K562 (cell line): ENCODE data around the gene MDFIC. TPM values are rescaled to one million over a fixed set of nuclear protein-coding genes. Genes with fewer than 3 reads are reported as not detected.
"Not testable (repeated sequence)": the region's sequence is repeated elsewhere in the genome, so short reads cannot be mapped to it uniquely, and the experiment has no call there.

Experiments
- ATAC-seq: fragments of 200-7000 bp; cut with Tn5 transposase; 3 replicates; pipeline ENCODE4 v1.9.1; 2020; ENCODE audit warnings: moderate library complexity
- BruUV-seq: library from RNA; stranded (reverse); fragments of 400-500 nt; replicated peaks from 2 replicates; lab custom pipeline; 2021; lab: Mats Ljungman, UMichigan
- CTCF ChIA-PET: fragments of 300-600 bp; formaldehyde crosslinking; extraction: SDS; loops from one replicate; lab custom pipeline; 2021; ENCODE audit warnings: low intra/inter-chr PET ratio; lab: Yijun Ruan, JAX
- POLR2A ChIA-PET: fragments of 300-600, 350-650 bp; sonication (Branson Sonifier 250); formaldehyde crosslinking; extraction: SDS; loops from one replicate; lab custom pipeline; 2021; ENCODE audit warnings: antibody characterized with exemption, inconsistent platforms; lab: Yijun Ruan, JAX
- DNase-seq, 4 experiments: peaks; one replicate each; pipeline versions ENCODE4 v3.0.0 to v3.0.0-alpha.2; 2011 to 2018; ENCODE audit warnings: low spot score in 3 of 4, mixed read lengths in 3 of 4; ENCODE audit errors: extremely low read depth in 1 of 4
- FAIRE-seq: peaks from 2 replicates; lab custom pipeline; 2011; peaks lifted over from hg19 to GRCh38; lab: Jason Lieb, UNC
- H2AFZ ChIP-seq: 2 replicates; pipeline ENCODE4 v1.6.0; 2011; ENCODE audit warnings: low read depth, low read length, control low read depth, inconsistent platforms
- H3K27ac ChIP-seq: fragments of 200-600 bp; 3 replicates; pipeline ENCODE4 v1.8.0; 2011; ENCODE audit warnings: low read depth, mild to moderate bottlenecking, control low read depth, inconsistent platforms, low read length, moderate library complexity, mixed read lengths; ENCODE audit errors: extremely low read depth
- H3K27me3 ChIP-seq, 2 experiments: fragments of 300-600 bp in 1 of 2; 2 replicates in 1 of 2; 3 replicates in 1 of 2; pipeline versions ENCODE4 v1.6.0 to v1.8.0; 2011; ENCODE audit warnings: inconsistent platforms in 2 of 2, low read length in 2 of 2, mild to moderate bottlenecking in 1 of 2, mixed read lengths in 1 of 2, moderate library complexity in 1 of 2; ENCODE audit not compliant: control insufficient read depth in 2 of 2, insufficient read depth in 2 of 2
- H3K36me3 ChIP-seq: fragments of 300-600 bp; 3 replicates; pipeline ENCODE4 v1.8.0; 2011; ENCODE audit warnings: mild to moderate bottlenecking, low read length, inconsistent platforms; ENCODE audit not compliant: control insufficient read depth, insufficient read depth
- H3K4me1 ChIP-seq, 2 experiments: fragments of 200-600 bp in 1 of 2; replicated peaks in 1 of 2; 2 replicates in 1 of 2; 3 replicates in 1 of 2; pipeline versions ENCODE4 v1.5.1 to v1.8.0; 2011; ENCODE audit warnings: inconsistent platforms in 2 of 2, low read length in 2 of 2, mild to moderate bottlenecking in 1 of 2, mixed read lengths in 1 of 2, moderate library complexity in 1 of 2; ENCODE audit not compliant: control insufficient read depth in 2 of 2, insufficient read depth in 2 of 2
- H3K4me2 ChIP-seq: 2 replicates; pipeline ENCODE4 v1.6.1; 2011; ENCODE audit warnings: low read length, control low read depth, inconsistent platforms, mixed read lengths; ENCODE audit not compliant: insufficient read depth
- H3K4me3 ChIP-seq: fragments of 200-600 bp; sonication (generic), shearing (Covaris generic); 2 replicates; pipeline ENCODE4 v1.5.1; 2016; ENCODE audit warnings: control low read depth, inconsistent platforms
- H3K79me2 ChIP-seq: fragments of 200-600 bp; 3 replicates; pipeline ENCODE4 v1.8.0; 2011; ENCODE audit warnings: low read length, inconsistent platforms; ENCODE audit not compliant: control insufficient read depth, insufficient read depth
- H3K9ac ChIP-seq, 2 experiments: 2 replicates each; pipeline versions ENCODE4 v1.6.0 to v1.6.1; 2011; ENCODE audit warnings: low read depth in 2 of 2, low read length in 2 of 2, control low read depth in 1 of 2, inconsistent platforms in 1 of 2, mild to moderate bottlenecking in 1 of 2, mixed read lengths in 1 of 2; ENCODE audit not compliant: insufficient read depth in 1 of 2
- H3K9me1 ChIP-seq: one replicate; pipeline ENCODE4 v1.6.0; 2011; ENCODE audit warnings: inconsistent platforms, mild to moderate bottlenecking, low read length, moderate library complexity; ENCODE audit not compliant: control insufficient read depth, insufficient read depth
- H3K9me3 ChIP-seq: replicated peaks from 2 replicates; pipeline ENCODE4 v1.5.1; 2011; ENCODE audit warnings: low read depth, low read length, inconsistent platforms; ENCODE audit not compliant: control insufficient read depth, insufficient read depth
- H4K20me1 ChIP-seq: replicated peaks from 2 replicates; pipeline ENCODE4 v1.6.1; 2011; ENCODE audit warnings: low read length, inconsistent platforms, mixed read lengths; ENCODE audit not compliant: control insufficient read depth, insufficient read depth
- CBX5 ChIP-seq: IDR thresholded peaks from 2 replicates; pipeline ENCODE4 v1.6.1; 2014; ENCODE audit warnings: low read depth, borderline replicate concordance
- CREM ChIP-seq: IDR thresholded peaks from 2 replicates; pipeline ENCODE4 v1.6.1; 2014; ENCODE audit warnings: antibody characterized with exemption, low read depth
- FOXO4 ChIP-seq: fragments of 450-650 bp; formaldehyde crosslinking; IDR thresholded peaks from 2 replicates; pipeline ENCODE4 v1.4.0; 2020; ENCODE audit warnings: mild to moderate bottlenecking, moderate library complexity
- IRF9 ChIP-seq: fragments of 450-650 bp; IDR thresholded peaks from 2 replicates; pipeline ENCODE4 v1.6.1; 2016; ENCODE audit warnings: missing biosample characterization, missing genetic modification characterization
- KLF16 ChIP-seq: IDR thresholded peaks from 2 replicates; pipeline ENCODE4 v1.6.1; 2016; ENCODE audit warnings: antibody characterized with exemption
- MLLT1 ChIP-seq, 2 experiments: fragments of 450-650 bp; IDR thresholded peaks; 2 replicates each; pipeline ENCODE4 v1.6.1; 2016
- POLR2AphosphoS5 ChIP-seq: IDR thresholded peaks from 2 replicates; pipeline ENCODE4 v1.6.1; 2011; ENCODE audit warnings: mild to moderate bottlenecking, low read depth, low read length, moderate library complexity; ENCODE audit not compliant: control insufficient read depth, insufficient read depth
- SPI1 ChIP-seq: IDR thresholded peaks from 2 replicates; pipeline ENCODE4 v1.6.1; 2011; ENCODE audit warnings: low read depth, low read length, control low read depth, borderline replicate concordance
- ZNF583 ChIP-seq: fragments of 250-450 bp; sonication (Bioruptor Pico); IDR thresholded peaks from 2 replicates; pipeline ENCODE4 v1.4.0; 2020
- WGBS: fragments of 100-300 bp; shearing (Covaris generic); methylation state at CpG from one replicate; pipeline ENCODE4 v1.1.6; 2016; ENCODE audit warnings: low coverage, mixed read lengths; ENCODE audit not compliant: insufficient coverage; ENCODE audit errors: missing lambda C conversion rate; 5-methylcytosine and 5-hydroxymethylcytosine counted together
- in situ Hi-C: fragments of 300-500 bp; cut with MboI; formaldehyde crosslinking; loops from 4 replicates; pipeline ENCODE4 v1.15.0; 2018; ENCODE audit warnings: inconsistent platforms, mixed read lengths
- intact Hi-C: fragments of 100-400 bp; cut with micrococcal nuclease; formaldehyde crosslinking; loops from 2 replicates; pipeline ENCODE4 v1.14.2; 2022
- polyA plus RNA-seq, 8 experiments: library from polyadenylated mRNA; depleted of rRNA in 4 of 8; stranded (reverse) in 5 of 8; unstranded in 3 of 8; fragments of >200 nt; fragmentation: Nextera tagmentation in 2 of 8; fragmentation: Illumina TruSeq in 1 of 8; extraction: Ambion mirVana in 2 of 8; extraction: Trizol in 1 of 8; gene quantifications; 2 replicates each; pipeline versions ENCODE4 v1.2.1 to v1.2.3, GENCODE V29; 2011 to 2014; ENCODE audit warnings: inconsistent platforms in 1 of 8, missing spikeins in 1 of 8
- total RNA-seq, 7 experiments: library from RNA; depleted of rRNA in 6 of 7; stranded (reverse); fragments of >200 nt in 6 of 7; fragmentation: Illumina TruSeq in 2 of 7; extraction: Trizol in 2 of 7; gene quantifications; 2 replicates each; pipeline versions ENCODE4 v1.2.1 to v1.2.3, GENCODE V29; 2011 to 2021; ENCODE audit warnings: low replicate concordance in 1 of 7

MDFIC gene
- total and polyA plus RNA-seq, 9 of the 15 experiments (the other 6 are each of a cell fraction or from before 2014, with no cell fraction given), result 0.13 to 0.24 TPM; not detected in 7

- POLR2A ChIA-PET, result no interaction called here
- CTCF ChIA-PET, result no interaction called here
- no peaks in the 10 kb centered on the region for H3K9me3 ChIP-seq
- H3K9me1 ChIP-seq, result no peaks in the 10 kb centered on the region
- H3K4me3 ChIP-seq, result no peak overlapping the region
- no peaks in the 10 kb centered on the region for H4K20me1 ChIP-seq
- no peak overlapping the region for H3K27ac ChIP-seq
- H3K36me3 ChIP-seq, result no peaks in the 10 kb centered on the region
- no peaks in the 10 kb centered on the region for H3K79me2 ChIP-seq
- ATAC-seq (no peak), DNase-seq (no peak), FAIRE-seq (no peak)
- no peaks in the 10 kb centered on the region for H3K4me1 ChIP-seq
- WGBS, result 0% methylated on average over 2 of the region's 2 CpGs
- in situ Hi-C loops, result no loop called here
- no peak overlapping the region for H2AFZ ChIP-seq
- H3K9ac ChIP-seq, result no peak overlapping the region
- H3K27me3 ChIP-seq, result no peaks in the 10 kb centered on the region
- intact Hi-C loops, result no loop called here
- TF ChIP-seq CREM, result no peak
- no peak for TF ChIP-seq KLF16
- no peak for TF ChIP-seq IRF9 (tag)
- no peak for TF ChIP-seq CBX5
- no peak for TF ChIP-seq ZNF583 (CRISPR knock-in tag)
- no peak for TF ChIP-seq FOXO4
- TF ChIP-seq MLLT1 (IDR thresholded peaks at IDR 0.05), result no peak
- TF ChIP-seq POLR2AphosphoS5, result no peak
- no peak for TF ChIP-seq SPI1
- no peak overlapping the region for H3K4me2 ChIP-seq
- BruUV-seq, result no TSS peak
Observed at GRCh38 chr7:114886241-114886640, 35.7 kb upstream of the MDFIC start.

GRCh38 chr7:114889116-114889515 lies 32.8 kb upstream of the MDFIC start:
- intact Hi-C loops, H3K27ac ChIP-seq, H3K4me2 ChIP-seq, in situ Hi-C loops, H3K36me3 ChIP-seq, FAIRE-seq, DNase-seq, POLR2A ChIA-PET, H2AFZ ChIP-seq, H3K79me2 ChIP-seq, H3K4me3 ChIP-seq, H3K9ac ChIP-seq, H3K4me1 ChIP-seq, BruUV-seq, CTCF ChIA-PET, H3K9me3 ChIP-seq, H3K9me1 ChIP-seq, ATAC-seq, H3K27me3 ChIP-seq, H4K20me1 ChIP-seq: not testable (repeated sequence)
- WGBS, result 8% methylated on average over 3 of the region's 3 CpGs
